Central memory CD8-positive, alpha-beta T cell (primary cell): Measurements from ENCODE around the gene GTF2IRD1.
"Not testable (repeated sequence)": the region's sequence is repeated elsewhere in the genome, so short reads cannot be mapped to it uniquely, and the experiment has no call there.

Source experiments
- ATAC-seq: fragments of 150-1000 bp; cut with Tn5 transposase; replicated peaks from 2 replicates; pipeline ENCODE4 v1.10.0; 2022; ENCODE audit warnings: mild to moderate bottlenecking, moderate FRiP score, moderate number of reproducible peaks; ENCODE audit not compliant: poor library complexity, severe bottlenecking; ENCODE audit errors: extremely low read depth
- DNase-seq, 2 donors: peaks; one replicate each; pipeline ENCODE4 v3.0.0; 2021; ENCODE audit warnings: low spot score in 2 of 2
- H3K27ac Mint-ChIP-seq: one replicate; pipeline ENCODE4 v1.8.0; 2022; ENCODE audit warnings: low read depth, mild to moderate bottlenecking, moderate library complexity, mixed read lengths
- H3K27me3 Mint-ChIP-seq: one replicate; pipeline ENCODE4 v1.8.0; 2022; ENCODE audit warnings: mixed read lengths
- H3K36me3 Mint-ChIP-seq: one replicate; pipeline ENCODE4 v1.8.0; 2022; ENCODE audit warnings: mild to moderate bottlenecking, moderate library complexity, mixed read lengths; ENCODE audit not compliant: insufficient read depth
- H3K4me1 Mint-ChIP-seq: one replicate; pipeline ENCODE4 v1.8.0; 2022; ENCODE audit warnings: mixed read lengths
- H3K4me3 Mint-ChIP-seq: one replicate; pipeline ENCODE4 v1.8.0; 2022; ENCODE audit warnings: mild to moderate bottlenecking, moderate library complexity, mixed read lengths
- H3K9me3 Mint-ChIP-seq: one replicate; pipeline ENCODE4 v1.8.0; 2022; ENCODE audit warnings: mixed read lengths

Gene GTF2IRD1

GRCh38 chr7:74491490-74491889 is 37.8 kb downstream of the GTF2IRD1 start:
- H3K4me3 Mint-ChIP-seq, H3K9me3 Mint-ChIP-seq, H3K27ac Mint-ChIP-seq, ATAC-seq, H3K36me3 Mint-ChIP-seq, H3K4me1 Mint-ChIP-seq, DNase-seq: not testable (repeated sequence)
- peaks cover 37% of the 10 kb centered on the region for H3K27me3 Mint-ChIP-seq

GRCh38 chr7:74493295-74493694 is 39.6 kb downstream of the GTF2IRD1 start:
- Mint-ChIP-seq H3K9me3 (peaks cover 6% of the 10 kb centered on the region), H3K27ac (no peak overlapping the region), H3K4me3 (no peak overlapping the region), H3K36me3 (no peaks in the 10 kb centered on the region), H3K27me3 (peaks cover 34% of the 10 kb centered on the region), H3K4me1 (no peaks in the 10 kb centered on the region)
- DNase-seq (no peak), ATAC-seq (no peak)

- Mint-ChIP-seq H3K4me1 (no peaks in the 10 kb centered on the region), H3K27ac (no peak overlapping the region), H3K4me3 (no peak overlapping the region), H3K27me3 (peaks cover 26% of the 10 kb centered on the region), H3K36me3 (no peaks in the 10 kb centered on the region), H3K9me3 (peaks cover 6% of the 10 kb centered on the region)
- ATAC-seq = no peak
- DNase-seq = no peak
Measured at GRCh38 chr7:74494076-74494548, 40.4 kb downstream of the GTF2IRD1 start.

GRCh38 chr7:74495112-74496086 is 41.7 kb downstream of the GTF2IRD1 start:
- Mint-ChIP-seq H3K27ac (no peak overlapping the region), H3K9me3 (peaks cover 6% of the 10 kb centered on the region), H3K4me1 (no peaks in the 10 kb centered on the region), H3K36me3 (no peaks in the 10 kb centered on the region), H3K4me3 (no peak overlapping the region), H3K27me3 (peaks cover 26% of the 10 kb centered on the region)
- ATAC-seq (no peak), DNase-seq (no peak)

- ATAC-seq (no peak), DNase-seq (no peak)
- Mint-ChIP-seq H3K27ac (no peak overlapping the region), H3K36me3 (no peaks in the 10 kb centered on the region), H3K4me1 (no peaks in the 10 kb centered on the region), H3K9me3 (peaks cover 6% of the 10 kb centered on the region), H3K4me3 (no peak overlapping the region), H3K27me3 (peaks cover 26% of the 10 kb centered on the region)
Measured at GRCh38 chr7:74496272-74496671, 42.6 kb downstream of the GTF2IRD1 start.

- peaks cover 25% of the 10 kb centered on the region for H3K27me3 Mint-ChIP-seq
- ATAC-seq = not testable (repeated sequence)
Measured at GRCh38 chr7:74496773-74497172, 43.1 kb downstream of the GTF2IRD1 start.

GRCh38 chr7:74498354-74498753 is 44.6 kb downstream of the GTF2IRD1 start:
- H3K27me3 Mint-ChIP-seq = peaks cover 10% of the 10 kb centered on the region
- H3K4me1 Mint-ChIP-seq = no peaks in the 10 kb centered on the region
- H3K36me3 Mint-ChIP-seq = no peaks in the 10 kb centered on the region
- DNase-seq (no peak), ATAC-seq (no peak)
- no peaks in the 10 kb centered on the region for H3K9me3 Mint-ChIP-seq
- H3K27ac Mint-ChIP-seq = no peak overlapping the region
- H3K4me3 Mint-ChIP-seq = no peak overlapping the region

More at GRCh38 chr7:74496773-74497172, 43.1 kb downstream of the GTF2IRD1 start:
- not testable (repeated sequence) for DNase-seq, H3K9me3 Mint-ChIP-seq, H3K36me3 Mint-ChIP-seq, H3K27ac Mint-ChIP-seq, H3K4me1 Mint-ChIP-seq, H3K4me3 Mint-ChIP-seq

- Mint-ChIP-seq H3K9me3 (no peaks in the 10 kb centered on the region), H3K27ac (no peak overlapping the region), H3K27me3 (peaks cover 1% of the 10 kb centered on the region), H3K36me3 (no peaks in the 10 kb centered on the region), H3K4me1 (no peaks in the 10 kb centered on the region), H3K4me3 (no peak overlapping the region)
- ATAC-seq (no peak), DNase-seq (no peak)
Measured at GRCh38 chr7:74498996-74499834, 45.5 kb downstream of the GTF2IRD1 start.

GRCh38 chr7:74499835-74500388 is 46.2 kb downstream of the GTF2IRD1 start:
- Mint-ChIP-seq H3K27me3 (no peaks in the 10 kb centered on the region), H3K36me3 (no peaks in the 10 kb centered on the region), H3K9me3 (no peaks in the 10 kb centered on the region), H3K4me3 (no peak overlapping the region), H3K27ac (no peak overlapping the region), H3K4me1 (no peaks in the 10 kb centered on the region)
- DNase-seq = no peak
- no peak for ATAC-seq

GRCh38 chr7:74501298-74501697 is 47.6 kb downstream of the GTF2IRD1 start:
- H3K9me3 Mint-ChIP-seq = no peaks in the 10 kb centered on the region
- no peak overlapping the region for H3K4me3 Mint-ChIP-seq
- no peak for ATAC-seq

GRCh38 chr7:74502216-74502891 is 48.6 kb downstream of the GTF2IRD1 start:
- DNase-seq (no peak), ATAC-seq (no peak)
- H3K27me3 Mint-ChIP-seq = no peaks in the 10 kb centered on the region
- H3K4me3 Mint-ChIP-seq = no peak overlapping the region
- no peak overlapping the region for H3K27ac Mint-ChIP-seq
- no peaks in the 10 kb centered on the region for H3K4me1 Mint-ChIP-seq
- no peaks in the 10 kb centered on the region for H3K36me3 Mint-ChIP-seq
- no peaks in the 10 kb centered on the region for H3K9me3 Mint-ChIP-seq

More at GRCh38 chr7:74501298-74501697, 47.6 kb downstream of the GTF2IRD1 start:
- no peaks in the 10 kb centered on the region for H3K36me3 Mint-ChIP-seq
- no peak overlapping the region for H3K27ac Mint-ChIP-seq
- DNase-seq = no peak
- H3K4me1 Mint-ChIP-seq = no peaks in the 10 kb centered on the region
- H3K27me3 Mint-ChIP-seq = no peaks in the 10 kb centered on the region

GRCh38 chr7:74503061-74503460 is 49.4 kb downstream of the GTF2IRD1 start:
- Mint-ChIP-seq H3K9me3 (no peaks in the 10 kb centered on the region), H3K4me3 (no peak overlapping the region), H3K4me1 (no peaks in the 10 kb centered on the region), H3K27ac (no peak overlapping the region), H3K36me3 (no peaks in the 10 kb centered on the region), H3K27me3 (no peaks in the 10 kb centered on the region)
- ATAC-seq (no peak), DNase-seq (no peak)
